ENCODE results near the gene ATAD5. TPM values are rescaled to one million over a fixed set of nuclear protein-coding genes. Genes with fewer than 3 reads are reported as not detected.

Gene ATAD5
- polyA plus RNA-seq (2011; rRNA removed), result 0.42 and 0.77 TPM in 2 replicates
- polyA minus RNA-seq (2011; rRNA and poly(A)+ RNA removed), result 0.33 and 0.77 TPM in 2 replicates

GRCh38 chr17:30831663-30832437 lies at the start of gene ATAD5:
ATAD5 (plus strand) TSS chr17:30831966; CDS start chr17:30832348, 382 bp downstream.
- POLR2A ChIA-PET, result interaction anchor here (0.5 kb wide), 1 partner anchor 11 kb away, joined by 3 read pairs; no protein-coding TSS in a partner anchor
- CTCF ChIA-PET, result no interaction called here
- no peaks in the 10 kb centered on the region for H3K27me3 ChIP-seq (ENCODE audit: control insufficient read depth, insufficient read depth, low read length)

GRCh38 chr17:30782206-30782605 lies 49.6 kb upstream of the ATAD5 start:
- CTCF ChIA-PET, result no interaction called here

More at GRCh38 chr17:30831663-30832437, at the start of gene ATAD5:
- Histone ChIP-seq H3K36me3 (ENCODE audit: control insufficient read depth, insufficient read depth, low read length) (no peaks in the 10 kb centered on the region), H3K4me3 (ENCODE audit: low read depth, low read length) (peak within 1 kb of the TSS; percentile 87)
- peak; percentile 57 for DNase-seq (ENCODE audit: low read depth)
- TF ChIP-seq CTCF (IDR thresholded peaks at IDR 0.05; ENCODE audit: insufficient read depth, low read depth, low read length), result no peak

GRCh38 chr17:30788918-30789317 lies 42.8 kb upstream of the ATAD5 start:
- peaks cover 2% of the 10 kb centered on the region for H3K36me3 ChIP-seq (ENCODE audit: control insufficient read depth, insufficient read depth, low read length)
- ChIA-PET POLR2A (no interaction called here), CTCF (no interaction called here)
- DNase-seq (ENCODE audit: low read depth), result peak; percentile 26
- no peaks in the 10 kb centered on the region for H3K27me3 ChIP-seq (ENCODE audit: control insufficient read depth, insufficient read depth, low read length)
- TF ChIP-seq CTCF (IDR thresholded peaks at IDR 0.05; ENCODE audit: insufficient read depth, low read depth, low read length), result no peak
- H3K4me3 ChIP-seq (ENCODE audit: low read depth, low read length), result no peak overlapping the region

More at GRCh38 chr17:30782206-30782605, 49.6 kb upstream of the ATAD5 start:
- Histone ChIP-seq H3K36me3 (ENCODE audit: control insufficient read depth, insufficient read depth, low read length) (peaks cover 1% of the 10 kb centered on the region), H3K27me3 (ENCODE audit: control insufficient read depth, insufficient read depth, low read length) (no peaks in the 10 kb centered on the region), H3K4me3 (ENCODE audit: low read depth, low read length) (no peak overlapping the region)
- POLR2A ChIA-PET, result no interaction called here
- TF ChIP-seq CTCF (IDR thresholded peaks at IDR 0.05; ENCODE audit: insufficient read depth, low read depth, low read length), result no peak
- DNase-seq (ENCODE audit: low read depth), result no peak

- no peak for DNase-seq (ENCODE audit: low read depth)
- Histone ChIP-seq H3K36me3 (ENCODE audit: control insufficient read depth, insufficient read depth, low read length) (peaks cover 2% of the 10 kb centered on the region), H3K4me3 (ENCODE audit: low read depth, low read length) (no peak overlapping the region), H3K27me3 (ENCODE audit: control insufficient read depth, insufficient read depth, low read length) (no peaks in the 10 kb centered on the region)
- TF ChIP-seq CTCF (IDR thresholded peaks at IDR 0.05; ENCODE audit: insufficient read depth, low read depth, low read length), result no peak
- POLR2A ChIA-PET, result no interaction called here
- CTCF ChIA-PET, result interaction anchor here (1.5 kb wide), 1 partner anchor 16 kb away, joined by 4 read pairs; no protein-coding TSS in a partner anchor
These were observed 41.5 kb upstream of the ATAD5 start for GRCh38 chr17:30790279-30790678.

- POLR2A ChIA-PET, result no interaction called here
- H3K36me3 ChIP-seq (ENCODE audit: control insufficient read depth, insufficient read depth, low read length), result peaks cover 2% of the 10 kb centered on the region
- no peak for DNase-seq (ENCODE audit: low read depth)
- no peak for TF ChIP-seq CTCF (IDR thresholded peaks at IDR 0.05; ENCODE audit: insufficient read depth, low read depth, low read length)
- CTCF ChIA-PET, result no interaction called here
- no peaks in the 10 kb centered on the region for H3K27me3 ChIP-seq (ENCODE audit: control insufficient read depth, insufficient read depth, low read length)
- H3K4me3 ChIP-seq (ENCODE audit: low read depth, low read length), result no peak overlapping the region
These were observed 38.3 kb upstream of the ATAD5 start for GRCh38 chr17:30793282-30793977.

Data from BJ (cell line).